Neural progenitor cell (in vitro differentiated cells): ENCODE results near the gene HDDC3.

ENCODE experiments used
- CTCF ChIP-seq: fragments of 200-600 bp; sonication (generic); IDR thresholded peaks from 2 replicates; pipeline ENCODE4 v1.5.1; 2017; ENCODE audit warnings: antibody characterized with exemption, mild to moderate bottlenecking
- EZH2 ChIP-seq: fragments of 200-600 bp; sonication (generic); IDR thresholded peaks from 2 replicates; pipeline ENCODE4 v1.6.1; 2017; ENCODE audit warnings: antibody characterized with exemption, mild to moderate bottlenecking, moderate library complexity
- EZH2phosphoT487 ChIP-seq: fragments of 200-600 bp; sonication (generic); IDR thresholded peaks from 2 replicates; pipeline ENCODE4 v1.6.1; 2017; ENCODE audit warnings: antibody characterized with exemption

GRCh38 chr15:90918034-90918788 is 14.1 kb downstream of the HDDC3 start:
- TF ChIP-seq EZH2 (no peak), CTCF (no peak), EZH2phosphoT487 (no peak)
